Panc1 (cell line): ENCODE measurements around the gene ATP9A.

Source experiments
- CTCF ChIP-seq: fragments of 450-650 bp; IDR thresholded peaks from 2 replicates; pipeline ENCODE4 v1.5.1; 2017; ENCODE audit warnings: mild to moderate bottlenecking
- REST ChIP-seq, 2 experiments: IDR thresholded peaks; 2 replicates each; pipeline ENCODE4 v1.6.1; 2011 to 2012; ENCODE audit warnings: low read depth in 2 of 2, control low read depth in 1 of 2, low read length in 1 of 2, mild to moderate bottlenecking in 1 of 2, moderate library complexity in 1 of 2; ENCODE audit not compliant: insufficient read depth in 1 of 2

- TF ChIP-seq CTCF (no peak), REST (IDR thresholded peaks at IDR 0.05; ENCODE audit: insufficient read depth in 1 of 2, low read depth in 2 of 2, low read length in 1 of 2) (no peak)
These were observed 143.1 kb downstream of the ATP9A start for GRCh38 chr20:51625105-51625504.
